Left lobe of liver (tissue), 2 donors: ENCODE data around the gene RSBN1. TPM values are rescaled to one million over a fixed set of nuclear protein-coding genes. Genes with fewer than 3 reads are reported as not detected.
"Not testable (repeated sequence)": the region's sequence is repeated elsewhere in the genome, so short reads cannot be mapped to it uniquely, and the experiment has no call there.

ENCODE experiments used
- ATAC-seq: fragments of 200-7000 bp; cut with Tn5 transposase; one replicate; pipeline ENCODE4 v1.9.1; 2020; ENCODE audit warnings: mild to moderate bottlenecking, moderate library complexity
- DNase-seq: peaks from one replicate; pipeline ENCODE4 v3.0.0-alpha.2; 2020; ENCODE audit warnings: low spot score
- total RNA-seq: library from RNA; stranded (reverse); gene quantifications from one replicate; pipeline ENCODE4 v1.2.1, GENCODE V29; 2021
- donor health status: DM: no; HTN: no; CAD: no; lungs with moderate emphysema.
- donor health status: DM: no; HTN: yes; CAD: no.

Gene RSBN1
- total RNA-seq, result 5.7 TPM

DNA sequence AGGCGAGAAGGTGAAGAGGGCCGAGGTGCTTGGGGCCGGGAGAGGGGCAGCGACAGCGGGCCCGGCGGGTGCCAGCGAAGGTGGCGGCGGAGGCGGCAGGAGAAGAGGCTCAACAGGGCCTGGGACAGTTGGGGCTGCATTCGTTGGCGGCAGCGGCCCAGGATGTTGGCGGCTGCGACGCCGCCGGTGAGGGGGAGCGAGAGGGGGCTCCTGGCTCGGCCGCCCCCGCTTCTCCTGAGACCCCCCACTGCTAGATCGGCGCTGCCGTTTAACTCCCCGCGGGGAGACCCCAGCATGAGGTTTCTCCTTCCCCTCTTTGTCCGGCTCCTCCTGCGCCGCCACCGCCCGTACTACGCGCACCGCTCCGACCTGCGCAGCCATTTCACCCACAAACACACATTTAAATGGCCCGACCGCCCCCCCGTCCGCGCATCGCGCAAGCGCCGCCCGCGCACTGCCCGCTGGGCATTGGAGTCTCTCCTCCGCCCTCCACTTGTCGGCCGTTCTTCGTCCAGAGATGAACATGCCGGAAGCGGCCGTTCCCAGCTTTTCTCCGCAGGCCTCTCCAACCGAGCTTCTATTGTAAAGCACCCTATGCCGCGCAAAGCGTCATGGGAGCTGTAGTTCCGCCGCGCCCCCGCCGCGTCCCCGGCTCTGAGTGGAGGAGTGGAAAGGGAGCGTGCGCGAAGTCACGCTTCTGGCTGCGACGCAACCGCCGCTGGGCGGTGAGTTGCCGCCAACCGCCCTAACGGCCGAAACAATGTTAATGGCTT lies at the start of gene RSBN1:
RSBN1 (minus strand) TSS at position 589 of the 773 bp plus-strand sequence; CDS start at position 525, 64 bp downstream.
- ATAC-seq, result peak; percentile 95
- DNase-seq, result peak; percentile 100

DNA sequence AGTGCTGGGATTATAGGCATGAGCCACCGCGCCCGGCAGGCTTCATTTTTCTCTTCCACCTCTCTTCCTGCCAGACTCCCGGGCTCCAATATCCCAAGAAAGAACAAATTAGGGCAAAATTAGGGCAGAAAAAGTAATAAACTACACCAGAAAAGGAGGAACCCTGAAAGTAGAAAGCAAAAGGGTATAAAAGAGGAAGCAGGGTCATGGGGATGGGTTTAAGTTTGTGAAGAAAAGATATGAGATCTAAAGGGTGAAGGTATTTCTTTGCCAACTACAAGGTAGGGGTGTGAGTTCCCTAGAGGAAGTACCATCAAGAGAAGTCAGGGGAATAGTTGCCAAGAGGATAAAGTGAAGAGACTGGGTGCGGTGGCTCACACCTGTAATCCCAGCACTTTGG lies 49.4 kb upstream of the RSBN1 start:
- ATAC-seq (no peak), DNase-seq (no peak)

DNA sequence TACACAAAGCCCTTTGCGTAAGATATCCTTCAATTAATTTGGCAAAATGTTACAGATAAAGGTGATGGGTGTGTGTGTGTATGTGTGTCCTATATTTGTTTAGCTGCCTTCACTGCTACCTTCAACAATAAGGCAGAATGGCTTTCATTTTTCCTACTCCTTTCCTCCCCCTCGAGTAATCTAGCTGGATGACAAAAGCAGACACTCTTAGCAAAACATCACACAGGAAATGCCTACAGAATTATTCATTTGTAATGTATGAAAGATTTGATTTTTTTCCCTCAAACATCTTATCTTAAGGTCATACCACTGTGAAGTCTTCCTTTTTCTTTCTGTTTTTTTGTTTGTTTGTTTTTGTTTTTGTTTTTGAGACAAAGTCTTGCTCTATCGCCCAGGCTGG lies 48.6 kb upstream of the RSBN1 start:
- no peak for DNase-seq
- no peak for ATAC-seq

DNA sequence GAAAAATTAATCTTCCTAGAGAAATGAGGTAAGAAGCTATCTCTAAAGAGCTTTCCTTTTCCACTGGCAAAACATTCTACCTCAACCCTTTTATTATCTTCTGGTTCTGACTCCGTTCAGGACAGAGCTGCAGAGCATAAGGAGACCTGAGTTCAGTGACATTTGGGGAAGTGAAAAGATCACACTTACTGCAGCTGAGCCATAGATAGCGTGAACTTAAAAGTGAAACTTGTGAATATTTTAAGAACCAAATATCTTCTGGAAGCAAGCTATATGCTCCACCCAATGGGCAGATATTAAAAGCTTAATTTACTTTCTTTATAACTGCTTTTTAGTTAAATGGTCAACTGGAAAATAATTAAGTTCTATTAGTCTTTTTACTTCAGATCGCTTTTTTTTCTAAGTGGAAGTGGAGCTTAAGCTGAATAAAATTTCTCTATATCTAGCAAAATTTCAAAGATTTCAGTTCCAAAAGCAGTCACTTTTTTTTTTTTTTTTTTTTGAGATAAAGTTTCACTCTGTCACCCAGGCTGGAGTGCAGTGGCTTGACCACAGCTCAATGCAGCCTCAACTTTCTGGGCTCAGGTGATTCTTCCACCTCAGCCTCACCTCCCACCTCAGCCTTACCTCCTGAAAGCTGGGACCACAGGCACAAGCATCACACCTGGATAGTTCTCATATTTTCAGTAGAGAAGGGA lies 47.4 kb upstream of the RSBN1 start:
- ATAC-seq (no peak), DNase-seq (no peak)

DNA sequence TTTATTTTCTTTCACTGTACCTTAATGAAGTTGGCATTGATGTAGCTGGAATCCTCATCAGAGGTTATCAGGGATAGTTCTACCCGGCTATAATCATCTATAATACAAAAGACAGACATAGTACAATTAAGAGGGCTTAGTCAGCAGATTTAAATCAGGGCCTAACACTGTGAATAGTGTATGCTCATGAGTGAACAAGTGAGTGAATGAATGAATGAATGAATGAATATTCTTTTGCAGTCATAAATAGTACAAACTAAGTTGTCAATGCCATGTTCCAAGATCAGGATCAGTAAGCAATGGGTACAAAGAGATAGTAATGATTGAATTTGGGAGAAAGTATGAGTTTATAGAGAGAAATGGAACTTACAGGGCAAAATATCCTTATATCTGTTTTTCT lies 46.7 kb upstream of the RSBN1 start:
- DNase-seq (no peak), ATAC-seq (no peak)

DNA sequence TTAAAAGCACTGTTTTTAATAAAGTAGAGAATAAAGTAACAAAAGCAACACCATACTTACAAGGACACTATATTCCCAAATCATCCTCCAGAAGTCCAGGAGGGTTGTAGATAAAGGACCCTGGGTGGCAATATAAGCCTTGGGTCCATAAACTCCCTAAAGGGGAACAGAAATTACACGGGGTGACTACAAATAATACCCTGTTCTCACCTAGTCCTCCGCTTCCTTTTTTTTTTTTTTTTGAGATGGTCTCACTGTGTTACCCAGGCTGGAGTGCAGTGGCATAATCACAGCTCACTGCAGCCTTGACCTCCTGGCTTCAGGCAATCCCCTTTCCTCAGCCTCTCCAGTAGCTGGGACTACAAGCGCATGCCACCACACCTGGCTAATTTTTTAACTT lies 46.1 kb upstream of the RSBN1 start:
- DNase-seq (no peak), ATAC-seq (no peak)

DNA sequence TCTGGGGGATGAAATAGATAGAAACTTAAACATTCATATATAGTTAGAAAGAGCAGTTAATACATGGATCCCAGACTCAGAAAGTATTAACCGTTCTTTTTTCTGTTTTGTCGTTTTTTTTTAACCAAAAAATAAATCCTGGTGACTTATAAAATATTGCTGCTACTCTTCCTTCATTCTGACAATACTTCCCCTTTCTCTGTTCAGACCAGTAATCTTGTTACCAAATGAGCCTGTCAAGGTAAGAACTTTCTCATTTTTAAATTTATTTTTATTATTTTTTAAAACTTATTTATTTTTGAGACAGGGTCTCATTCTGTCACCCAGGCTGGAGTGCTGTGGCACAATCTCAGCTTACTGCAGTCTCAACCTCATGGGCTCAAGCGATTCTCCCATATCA lies 45.5 kb upstream of the RSBN1 start:
- ATAC-seq, result no peak
- no peak for DNase-seq

DNA sequence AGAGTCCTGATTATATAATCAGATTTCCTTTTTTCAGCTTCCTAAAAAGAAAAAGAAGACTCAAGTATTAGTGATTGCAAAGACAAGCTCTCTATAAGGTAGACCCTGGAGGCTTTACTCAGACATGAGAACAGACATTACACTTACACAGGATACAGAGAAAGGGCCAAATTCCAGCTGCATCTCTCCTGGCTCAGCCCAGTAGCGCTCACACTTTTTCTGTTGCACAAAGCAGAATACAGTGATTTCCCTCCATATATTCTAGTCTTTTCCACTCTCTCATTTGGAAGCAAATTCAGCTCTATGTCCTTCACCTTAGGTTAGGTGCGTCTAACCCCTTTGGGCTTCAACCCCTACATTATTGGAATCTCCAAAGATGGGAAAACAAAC lies 44.1 kb upstream of the RSBN1 start:
- DNase-seq, result no peak

DNA sequence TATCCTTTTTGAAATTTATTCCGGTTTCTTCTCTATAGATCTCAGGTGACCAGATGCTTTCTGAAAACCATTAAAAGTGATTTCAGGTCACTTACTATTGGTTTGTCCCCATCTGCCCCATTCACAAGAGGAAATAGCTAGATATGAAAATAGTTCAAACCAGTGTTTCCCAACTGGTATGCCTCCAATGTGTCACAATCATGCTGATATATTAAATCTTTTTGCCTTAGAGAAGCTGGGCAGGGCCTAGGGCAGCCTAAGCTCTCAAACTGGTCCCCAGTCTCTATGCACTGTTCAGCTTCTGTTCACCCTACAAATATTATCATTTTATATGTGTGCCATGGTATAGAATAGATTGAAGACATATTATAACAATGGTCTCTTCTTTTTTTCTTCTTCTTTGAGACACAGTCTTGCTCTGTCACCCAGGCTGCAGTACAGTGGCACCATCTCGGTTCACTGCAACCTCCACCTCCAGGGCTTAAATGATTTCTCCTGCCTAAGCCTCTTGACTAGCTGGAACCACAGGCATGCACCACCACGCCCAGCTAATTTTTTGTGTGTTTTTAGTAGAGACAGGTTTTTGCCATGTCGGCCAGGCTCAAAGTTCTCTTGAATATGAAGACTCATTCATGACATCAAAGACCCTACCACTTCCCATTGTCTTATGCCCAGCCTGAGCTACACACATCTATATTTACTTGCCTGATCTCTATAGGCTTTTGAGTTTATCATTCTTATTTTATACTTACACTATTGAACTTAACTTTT lies 43.5 kb upstream of the RSBN1 start:
- ATAC-seq (no peak), DNase-seq (no peak)

More for the DNA sequence above, 44.1 kb upstream of the RSBN1 start:
- no peak for ATAC-seq

DNA sequence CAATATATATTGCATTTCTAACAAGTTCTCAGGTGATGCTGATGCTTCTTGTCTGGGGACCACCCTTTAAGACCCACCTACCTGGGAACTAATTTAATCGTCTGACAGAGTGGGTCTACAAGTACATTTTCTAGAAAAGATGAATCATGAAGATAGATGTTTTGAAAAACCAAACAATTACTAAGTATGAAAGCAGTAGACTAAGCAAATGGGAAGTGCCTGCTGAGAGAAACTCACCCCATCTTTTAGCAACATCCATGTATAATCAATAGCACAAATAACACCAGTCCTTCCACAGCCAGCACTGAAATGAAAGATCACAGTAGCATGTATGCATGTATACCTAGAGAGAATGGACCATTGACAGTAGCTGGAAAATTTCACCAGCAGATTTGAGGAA lies 42.0 kb upstream of the RSBN1 start:
- ATAC-seq, result no peak
- DNase-seq, result no peak

DNA sequence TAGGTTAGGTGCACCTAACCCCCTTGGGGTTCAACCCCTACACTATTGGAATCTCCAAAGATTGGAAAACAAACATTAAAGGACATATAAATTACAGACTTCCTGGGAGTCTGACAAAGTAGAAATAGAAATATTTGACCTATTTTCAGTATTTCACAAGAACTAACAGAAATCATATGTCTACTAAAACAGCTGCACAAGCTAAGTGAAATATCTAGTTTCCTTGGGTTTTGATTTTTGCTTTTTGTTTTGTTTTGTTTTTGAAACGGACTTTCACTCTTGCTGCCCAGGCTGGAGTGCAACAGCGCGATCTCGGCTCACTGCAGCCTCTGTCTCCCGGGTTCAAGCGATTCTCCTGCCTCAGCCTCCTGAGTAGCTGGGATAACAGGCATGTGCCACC lies 40.4 kb upstream of the RSBN1 start:
- not testable (repeated sequence) for ATAC-seq, DNase-seq

DNA sequence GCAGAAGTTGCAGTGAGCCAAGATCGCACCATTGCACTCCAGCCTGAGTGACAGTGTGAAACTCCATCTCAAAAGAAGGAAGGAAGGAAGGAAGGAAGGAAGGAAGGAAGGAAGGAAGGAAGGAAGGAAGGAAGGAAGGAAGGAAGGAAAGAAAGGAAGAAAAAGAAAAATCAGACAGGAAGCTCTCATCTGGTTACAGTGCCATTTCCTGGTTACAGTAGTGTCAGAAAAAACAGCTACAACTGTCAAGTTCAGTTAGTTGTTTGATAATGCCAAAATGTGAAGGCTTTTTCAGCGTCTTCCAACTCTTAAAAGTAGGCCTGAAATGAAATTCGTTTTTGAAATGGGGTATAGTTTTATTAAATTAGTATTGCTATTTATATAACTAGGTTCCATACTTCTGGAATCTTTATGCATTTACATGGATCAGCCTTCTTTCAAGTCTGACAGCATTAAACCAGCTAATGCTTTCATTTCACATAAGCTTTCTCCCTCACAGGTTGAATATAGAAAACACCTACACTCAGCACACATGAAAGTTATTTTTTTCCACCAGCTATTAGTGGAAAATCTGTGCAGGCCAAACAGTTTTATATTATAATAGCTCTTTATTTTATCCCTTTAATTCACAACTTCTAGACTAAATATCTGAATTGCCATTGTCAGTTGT lies 38.0 kb upstream of the RSBN1 start:
- DNase-seq, result no peak
- no peak for ATAC-seq

DNA sequence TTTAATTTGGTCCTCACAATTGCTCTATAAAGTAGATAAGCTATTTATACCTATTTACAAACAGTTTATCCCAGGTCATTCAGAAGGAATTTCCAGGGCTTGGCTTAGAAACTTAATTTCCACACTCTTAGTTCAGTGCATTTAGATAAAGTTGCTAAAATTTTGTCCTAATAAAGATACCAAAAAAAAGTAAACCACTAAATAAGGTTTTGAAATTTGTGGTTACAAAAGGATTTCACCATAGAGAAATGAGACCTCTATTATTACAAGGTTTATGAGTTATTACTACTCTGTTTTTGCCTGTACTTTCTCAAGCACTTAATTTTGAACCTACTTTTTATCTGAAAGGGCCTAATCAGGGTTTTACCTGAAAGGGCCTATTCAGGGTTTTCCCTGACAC lies 36.8 kb upstream of the RSBN1 start:
- DNase-seq, result no peak
- ATAC-seq, result no peak

DNA sequence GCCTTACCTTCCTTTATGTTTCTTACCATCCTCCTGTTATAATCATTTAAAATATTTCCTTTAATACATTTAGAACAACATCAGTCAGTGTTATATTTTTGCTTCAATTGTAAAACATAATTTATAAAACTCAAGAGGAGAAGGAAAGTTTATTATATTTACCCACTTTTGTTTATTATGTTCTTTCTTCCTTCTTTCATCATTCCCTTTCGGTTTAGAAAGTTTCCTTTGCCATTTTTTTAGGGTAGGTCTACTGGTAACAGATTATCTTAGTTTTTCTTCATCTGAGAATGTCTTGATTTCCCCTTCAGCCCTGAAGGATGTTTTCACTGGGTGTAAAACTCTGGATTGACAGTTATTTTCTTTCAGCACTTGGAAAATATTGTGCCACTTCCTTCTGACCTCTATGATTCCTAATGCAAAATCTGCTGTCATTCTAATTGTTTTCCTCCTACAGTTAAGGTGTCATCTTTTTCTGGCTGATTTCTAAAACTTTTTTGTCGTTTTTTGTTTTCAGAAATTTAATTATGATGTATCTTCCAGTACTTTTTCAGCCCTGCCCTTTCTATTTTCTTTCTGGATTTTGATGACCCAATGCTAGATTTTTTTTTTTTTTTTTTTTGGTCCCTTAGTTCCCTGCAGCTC lies 34.2 kb upstream of the RSBN1 start:
- DNase-seq, result no peak
- no peak for ATAC-seq

DNA sequence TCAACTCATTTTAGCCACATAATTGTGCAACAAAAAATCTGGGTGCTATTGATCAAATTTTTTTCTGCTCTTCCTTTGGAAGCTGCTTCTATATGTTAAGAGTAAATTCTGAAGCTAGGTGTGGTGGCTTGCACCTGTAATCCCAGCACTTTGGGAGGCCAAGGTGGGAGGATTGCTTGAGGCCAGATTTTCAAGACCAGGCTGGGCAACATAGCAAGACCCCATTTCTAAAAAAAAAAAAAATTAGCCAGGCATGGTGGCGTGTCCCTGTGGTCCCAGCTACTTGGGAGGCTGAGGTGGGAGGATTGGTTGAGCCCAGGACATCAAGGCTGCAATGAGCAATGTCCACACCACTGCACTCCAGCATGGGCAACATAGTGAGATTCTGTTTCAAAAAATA lies 24.3 kb upstream of the RSBN1 start:
- DNase-seq (no peak), ATAC-seq (no peak)

DNA sequence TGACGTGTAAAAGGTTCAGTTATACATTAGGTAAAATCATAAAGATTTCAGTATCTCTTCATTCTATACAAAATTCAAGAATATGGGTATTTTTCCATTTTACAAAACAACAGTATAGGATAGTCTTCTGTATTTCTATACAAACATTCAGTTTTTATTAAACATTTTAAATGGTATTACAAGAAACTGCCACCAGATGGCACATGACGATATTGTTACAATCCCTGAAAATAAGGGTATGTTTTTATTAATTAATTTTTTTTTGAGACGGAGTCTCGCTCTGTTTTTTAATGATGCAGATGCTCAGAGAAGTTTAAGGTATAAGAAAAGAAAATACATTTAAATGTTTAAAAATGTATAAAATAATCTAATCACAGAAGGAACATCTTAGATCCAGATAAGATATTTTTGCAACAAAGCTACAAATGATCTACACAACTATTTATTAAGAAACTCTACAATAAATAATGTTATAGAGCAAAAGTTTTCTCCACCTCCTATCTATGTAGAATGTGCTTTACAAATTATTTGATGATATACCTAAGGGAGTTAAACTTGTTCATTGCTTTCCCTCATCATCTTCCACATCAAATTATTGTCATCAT lies 23.5 kb upstream of the RSBN1 start:
- DNase-seq (no peak), ATAC-seq (peak; percentile 60)

DNA sequence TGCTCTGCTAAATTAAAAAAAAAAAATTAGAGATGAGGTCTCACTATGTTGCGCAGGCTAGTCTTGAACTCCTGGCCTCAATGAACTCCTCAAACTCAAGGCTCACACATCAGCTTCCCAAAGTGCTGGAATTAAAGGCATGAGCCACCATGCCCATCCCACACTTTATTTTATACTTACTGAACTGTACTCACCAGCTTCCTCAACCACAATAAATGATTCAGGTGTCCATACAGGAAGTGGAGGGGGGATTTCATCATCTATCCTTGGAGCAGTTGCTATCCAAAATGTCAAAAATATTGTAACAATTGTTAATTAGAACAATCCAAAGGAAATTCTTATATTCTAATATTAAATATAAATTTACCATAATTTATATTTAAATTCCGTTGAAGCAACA lies 22.4 kb upstream of the RSBN1 start:
- ATAC-seq, result no peak
- no peak for DNase-seq

DNA sequence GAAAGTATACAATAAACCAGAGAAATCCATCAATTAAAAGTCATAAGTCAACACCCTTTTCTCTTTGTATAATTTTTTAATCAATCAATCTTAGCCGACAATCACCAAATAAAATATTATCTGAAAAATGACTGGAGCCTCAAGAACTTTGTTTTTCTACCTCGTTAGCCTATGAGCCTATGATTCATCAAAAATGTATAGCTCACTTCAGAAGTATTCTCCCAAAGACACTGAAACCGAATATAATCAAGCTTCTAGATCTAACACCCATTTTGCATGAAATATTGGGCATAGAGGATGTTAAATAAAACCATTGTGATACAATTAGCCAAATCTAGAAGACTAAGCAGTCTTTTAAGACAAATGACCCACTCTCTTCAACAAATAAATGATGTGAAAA lies 17.8 kb upstream of the RSBN1 start:
- DNase-seq (no peak), ATAC-seq (no peak)

DNA sequence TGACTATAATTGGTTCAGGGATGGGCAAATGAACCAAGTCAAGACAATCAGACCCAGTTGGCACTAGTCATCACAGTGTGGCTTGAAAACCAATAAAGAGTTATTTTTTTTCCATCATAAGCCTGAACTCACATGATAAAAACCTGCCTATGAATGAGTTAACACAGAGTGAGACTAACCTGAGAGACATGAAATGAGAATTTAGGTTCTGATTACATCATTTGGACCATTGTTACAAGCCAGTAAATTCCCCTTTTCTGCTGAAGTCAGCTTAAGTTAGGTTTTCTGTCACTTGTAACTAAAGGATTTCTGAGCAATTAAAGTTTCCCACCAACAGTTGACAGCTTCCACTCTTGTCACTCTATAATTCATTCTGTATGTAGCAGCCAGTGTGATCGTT lies 9.6 kb upstream of the RSBN1 start:
- no peak for ATAC-seq
- no peak for DNase-seq

DNA sequence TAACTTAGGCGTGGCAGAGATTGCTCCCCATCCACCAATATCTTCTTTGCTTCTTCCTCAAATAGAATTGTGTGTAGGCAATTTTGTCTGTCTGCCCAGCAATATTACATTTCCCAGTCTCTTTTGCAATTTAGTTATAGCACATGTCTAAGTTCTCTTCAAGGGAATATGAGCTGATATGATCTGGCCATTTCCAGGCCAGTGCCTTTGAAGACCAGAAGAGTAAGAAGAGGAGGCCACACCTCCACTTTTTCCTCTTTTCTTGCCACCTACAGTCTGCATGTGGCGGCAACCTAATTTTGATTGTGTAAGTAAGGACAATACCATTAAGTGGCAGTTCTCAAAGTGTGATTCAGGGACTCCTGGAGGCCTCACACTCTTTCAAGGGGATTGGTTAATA lies 6.3 kb upstream of the RSBN1 start:
- no peak for ATAC-seq

More for the DNA sequence above, 6.3 kb upstream of the RSBN1 start:
- DNase-seq, result no peak
